NCI-H526 (cell line): ENCODE measurements around the gene GNG7.
"Not testable (repeated sequence)": the region's sequence is repeated elsewhere in the genome, so short reads cannot be mapped to it uniquely, and the experiment has no call there.

Source experiments
- DNase-seq, 2 experiments: peaks; one replicate each; lab custom pipeline; 2025; lab: John Stamatoyannopoulos, UW

Gene GNG7

GRCh38 chr19:2464389-2464788 lies 238.1 kb downstream of the GNG7 start:
- no peak for DNase-seq

GRCh38 chr19:2463694-2464093 lies 238.8 kb downstream of the GNG7 start:
- not testable (repeated sequence) for DNase-seq

GRCh38 chr19:2462635-2463421 lies 239.7 kb downstream of the GNG7 start:
- DNase-seq, result peak in 1 of 2 experiments; percentile 76

- peak in 1 of 2 experiments; percentile 18 for DNase-seq
Measured at GRCh38 chr19:2461751-2462634, 240.5 kb downstream of the GNG7 start.
